HUES64 (cell line): Measurements from ENCODE around the gene WWP2.
"Not testable (repeated sequence)": the region's sequence is repeated elsewhere in the genome, so short reads cannot be mapped to it uniquely, and the experiment has no call there.

Experiments used
- H3K27ac ChIP-seq: 2 replicates; pipeline ENCODE4 v1.7.0; 2013; ENCODE audit warnings: low read depth, low read length, inconsistent platforms
- H3K27me3 ChIP-seq: 2 replicates; pipeline ENCODE4 v1.6.1; 2013; ENCODE audit warnings: mild to moderate bottlenecking, low read length; ENCODE audit not compliant: insufficient read depth
- H3K36me3 ChIP-seq: 2 replicates; pipeline ENCODE4 v1.6.1; 2013; ENCODE audit warnings: mild to moderate bottlenecking, low read length; ENCODE audit not compliant: insufficient read depth
- H3K4me1 ChIP-seq: 2 replicates; pipeline ENCODE4 v1.6.1; 2013; ENCODE audit warnings: mild to moderate bottlenecking, low read length, moderate library complexity; ENCODE audit not compliant: insufficient read depth
- H3K4me3 ChIP-seq: 2 replicates; pipeline ENCODE4 v1.5.1; 2013; ENCODE audit warnings: mild to moderate bottlenecking, low read length, moderate library complexity
- H3K9ac ChIP-seq: 2 replicates; pipeline ENCODE4 v1.6.1; 2013; ENCODE audit warnings: mild to moderate bottlenecking, low read depth, low read length
- H3K9me3 ChIP-seq: 2 replicates; pipeline ENCODE4 v1.6.1; 2013; ENCODE audit warnings: low read depth, low read length; ENCODE audit not compliant: insufficient read depth
- WGBS: fragments of 150-250, 120-280 bp; methylation state at CpG from one replicate; pipeline ENCODE4 v1.1.7; 2013; ENCODE audit warnings: missing lambda C conversion rate; 5-methylcytosine and 5-hydroxymethylcytosine counted together

WWP2 gene

DNA sequence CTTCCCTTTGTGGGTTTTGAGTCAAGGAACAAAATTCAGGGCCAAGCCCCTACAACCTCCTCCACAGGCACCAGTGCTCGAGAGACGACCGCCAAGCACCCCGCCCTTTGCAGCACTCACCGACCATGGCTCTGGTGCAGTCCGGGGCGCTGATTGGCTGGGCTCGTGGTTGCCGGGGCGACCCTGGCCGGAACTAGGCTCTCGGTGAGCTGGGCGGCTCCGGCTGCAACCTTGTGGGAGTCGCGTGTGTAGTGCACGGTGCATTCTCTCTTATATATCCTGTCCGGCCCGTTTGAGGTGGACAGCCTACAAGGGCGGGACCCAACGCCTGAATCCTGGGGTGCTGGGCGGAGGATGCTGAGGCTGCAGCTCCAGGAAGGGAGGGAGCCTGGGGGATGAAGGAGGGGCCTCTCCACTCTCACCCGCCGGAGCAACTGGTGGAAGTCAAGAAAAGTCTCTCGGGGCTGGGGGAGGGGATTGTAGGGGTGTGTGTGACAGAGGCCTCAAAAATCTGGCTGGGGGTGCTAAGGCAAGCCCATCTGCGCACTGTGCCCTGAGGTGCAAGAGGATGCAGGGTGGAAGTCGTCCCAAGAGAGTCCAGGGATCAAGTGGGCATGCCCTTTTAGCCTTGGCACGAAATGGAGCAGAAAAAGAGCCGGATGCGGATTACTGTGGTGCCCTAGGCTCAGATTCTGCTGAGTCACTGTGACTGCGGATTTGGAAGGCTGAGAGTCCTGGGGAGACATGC lies 35.6 kb upstream of the WWP2 start, which contains the start of gene NQO1:
NQO1 (minus strand) TSS at position 248 of the 748 bp plus-strand sequence; CDS start at position 127, 121 bp downstream.
- Histone ChIP-seq H3K27ac (peak within 1 kb of the TSS; percentile 94), H3K9me3 (no peaks in the 10 kb centered on the region), H3K4me1 (peaks cover 22% of the 10 kb centered on the region), H3K4me3 (peak within 1 kb of the TSS; percentile 77), H3K9ac (peak within 1 kb of the TSS; percentile 91), H3K27me3 (no peaks in the 10 kb centered on the region), H3K36me3 (no peaks in the 10 kb centered on the region)
- 2% methylated on average over 31 of the region's 31 CpGs for WGBS

DNA sequence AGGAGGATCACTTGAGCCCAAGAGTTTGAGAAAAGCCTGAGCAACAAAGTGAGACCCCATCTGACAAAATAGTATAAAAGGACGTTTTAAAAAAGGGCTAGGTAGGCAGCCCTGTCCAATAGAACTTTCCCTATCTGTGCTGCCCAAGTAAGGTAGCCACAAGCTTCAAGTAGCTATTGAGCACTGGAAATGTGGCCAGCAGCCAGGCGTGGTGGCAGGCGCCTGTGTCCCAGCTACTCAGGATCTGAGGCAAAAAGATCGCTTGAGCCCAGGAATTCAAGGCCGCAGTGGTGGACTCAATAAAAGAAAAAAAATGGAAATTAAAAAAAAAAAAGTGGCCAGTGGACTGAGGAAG lies 34.2 kb upstream of the WWP2 start:
- H3K27ac ChIP-seq: peak overlapping the region; percentile 94; the same call in 1 of the 2 replicates
- 89% methylated on average over 5 of the region's 5 CpGs for WGBS
- H3K9ac ChIP-seq: no peak overlapping the region
- no peaks in the 10 kb centered on the region for H3K36me3 ChIP-seq
- no peaks in the 10 kb centered on the region for H3K9me3 ChIP-seq
- H3K4me3 ChIP-seq: no peak overlapping the region
- no peaks in the 10 kb centered on the region for H3K27me3 ChIP-seq
- H3K4me1 ChIP-seq: peaks cover 22% of the 10 kb centered on the region

DNA sequence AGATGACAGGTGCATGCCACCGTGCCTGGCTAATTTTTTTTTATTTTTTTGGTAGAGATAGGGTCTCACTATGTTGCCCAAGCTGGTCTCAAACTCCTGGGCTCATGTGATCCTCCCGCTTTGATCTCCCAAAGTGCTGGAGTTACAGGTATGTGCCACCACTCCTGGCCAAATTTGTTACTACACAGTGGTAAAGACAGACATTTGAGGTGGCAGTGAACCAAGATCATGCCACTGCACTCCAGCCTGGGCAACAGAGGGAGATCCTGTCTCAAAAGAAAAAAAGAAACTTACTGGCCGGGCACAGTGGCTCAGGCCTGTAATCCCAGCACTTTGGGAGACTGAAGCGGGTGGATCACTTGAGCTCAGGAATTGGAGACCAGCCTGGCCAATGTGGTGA lies 33.1 kb upstream of the WWP2 start:
- H3K9me3 ChIP-seq, H3K36me3 ChIP-seq, H3K27ac ChIP-seq, H3K9ac ChIP-seq, H3K27me3 ChIP-seq, H3K4me3 ChIP-seq: not testable (repeated sequence)
- WGBS: 94% methylated on average over 4 of the region's 4 CpGs
- H3K4me1 ChIP-seq: peaks cover 22% of the 10 kb centered on the region

DNA sequence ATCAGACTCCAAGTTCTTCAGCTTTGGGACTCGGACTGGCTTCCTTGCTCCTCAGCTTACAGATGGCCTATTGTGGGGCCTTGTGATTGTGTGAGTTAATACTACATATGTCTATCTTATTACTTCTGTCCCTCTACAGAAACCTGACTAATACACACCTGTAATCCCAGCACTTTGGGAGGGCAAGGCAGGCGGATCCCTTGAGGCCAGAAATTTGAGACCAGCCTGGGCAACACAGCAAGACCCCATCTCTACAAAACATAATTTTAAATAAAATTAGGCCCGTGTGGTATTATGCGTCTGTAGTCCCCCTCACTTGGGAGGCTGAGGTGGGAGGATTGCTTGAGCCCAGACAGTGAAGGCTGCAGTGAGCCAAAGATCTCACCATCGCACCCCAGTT lies 30.9 kb upstream of the WWP2 start:
- not testable (repeated sequence) for H3K9ac ChIP-seq, H3K27ac ChIP-seq, H3K9me3 ChIP-seq, H3K27me3 ChIP-seq, H3K4me3 ChIP-seq, H3K36me3 ChIP-seq
- H3K4me1 ChIP-seq: peaks cover 13% of the 10 kb centered on the region; the same call in 1 of the 2 replicates
- WGBS: 98% methylated on average over 5 of the region's 5 CpGs

DNA sequence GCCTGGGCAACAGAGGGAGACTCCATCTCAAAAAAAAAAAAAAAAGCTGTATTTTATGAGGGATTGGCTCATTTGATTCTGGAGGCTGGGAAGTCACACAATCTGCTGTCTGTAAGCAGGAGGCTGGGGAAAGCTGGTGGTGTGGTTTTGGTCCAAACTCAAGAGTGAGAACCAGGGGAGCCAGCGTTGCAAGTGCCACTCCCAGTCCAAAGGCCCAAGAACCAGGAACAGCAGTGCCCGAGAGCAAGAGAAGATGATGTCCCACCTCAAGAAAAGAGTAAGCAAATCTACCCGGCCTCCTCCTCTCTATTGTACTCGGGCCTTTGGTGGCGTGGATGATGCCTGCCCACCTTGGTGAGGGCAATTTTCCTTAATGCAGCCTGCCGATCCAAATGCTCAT lies 30.0 kb upstream of the WWP2 start:
- Histone ChIP-seq H3K27me3 (no peaks in the 10 kb centered on the region), H3K9me3 (no peaks in the 10 kb centered on the region), H3K9ac (no peak overlapping the region), H3K27ac (no peak overlapping the region), H3K36me3 (no peaks in the 10 kb centered on the region), H3K4me1 (peaks cover 8% of the 10 kb centered on the region; the same call in 1 of the 2 replicates), H3K4me3 (no peak overlapping the region)
- 94% methylated on average over 6 of the region's 6 CpGs for WGBS

DNA sequence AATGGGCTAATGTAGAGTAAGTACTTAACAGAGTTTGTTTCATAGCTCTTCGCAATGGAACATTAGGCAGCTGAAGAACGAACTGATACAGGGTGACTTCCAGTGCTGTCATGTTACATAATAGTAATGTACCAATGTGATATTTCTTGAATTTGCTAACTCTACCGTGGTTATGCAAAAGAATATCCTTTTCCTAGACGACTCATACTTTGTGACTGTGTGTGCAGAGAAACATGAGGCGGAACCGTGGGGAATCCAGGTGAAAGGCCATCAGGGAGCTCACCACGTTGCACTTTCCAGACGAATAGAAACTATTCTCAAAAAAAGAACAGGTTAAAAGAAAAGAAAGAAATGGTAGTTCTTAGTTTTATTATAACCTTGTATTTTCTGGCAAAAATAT lies 20.6 kb upstream of the WWP2 start:
- no peak overlapping the region for H3K4me3 ChIP-seq
- no peaks in the 10 kb centered on the region for H3K4me1 ChIP-seq
- H3K27ac ChIP-seq: no peak overlapping the region
- peaks cover 69% of the 10 kb centered on the region for H3K36me3 ChIP-seq
- WGBS: 97% methylated on average over 8 of the region's 8 CpGs
- H3K9ac ChIP-seq: no peak overlapping the region
- no peaks in the 10 kb centered on the region for H3K9me3 ChIP-seq
- H3K27me3 ChIP-seq: no peaks in the 10 kb centered on the region

DNA sequence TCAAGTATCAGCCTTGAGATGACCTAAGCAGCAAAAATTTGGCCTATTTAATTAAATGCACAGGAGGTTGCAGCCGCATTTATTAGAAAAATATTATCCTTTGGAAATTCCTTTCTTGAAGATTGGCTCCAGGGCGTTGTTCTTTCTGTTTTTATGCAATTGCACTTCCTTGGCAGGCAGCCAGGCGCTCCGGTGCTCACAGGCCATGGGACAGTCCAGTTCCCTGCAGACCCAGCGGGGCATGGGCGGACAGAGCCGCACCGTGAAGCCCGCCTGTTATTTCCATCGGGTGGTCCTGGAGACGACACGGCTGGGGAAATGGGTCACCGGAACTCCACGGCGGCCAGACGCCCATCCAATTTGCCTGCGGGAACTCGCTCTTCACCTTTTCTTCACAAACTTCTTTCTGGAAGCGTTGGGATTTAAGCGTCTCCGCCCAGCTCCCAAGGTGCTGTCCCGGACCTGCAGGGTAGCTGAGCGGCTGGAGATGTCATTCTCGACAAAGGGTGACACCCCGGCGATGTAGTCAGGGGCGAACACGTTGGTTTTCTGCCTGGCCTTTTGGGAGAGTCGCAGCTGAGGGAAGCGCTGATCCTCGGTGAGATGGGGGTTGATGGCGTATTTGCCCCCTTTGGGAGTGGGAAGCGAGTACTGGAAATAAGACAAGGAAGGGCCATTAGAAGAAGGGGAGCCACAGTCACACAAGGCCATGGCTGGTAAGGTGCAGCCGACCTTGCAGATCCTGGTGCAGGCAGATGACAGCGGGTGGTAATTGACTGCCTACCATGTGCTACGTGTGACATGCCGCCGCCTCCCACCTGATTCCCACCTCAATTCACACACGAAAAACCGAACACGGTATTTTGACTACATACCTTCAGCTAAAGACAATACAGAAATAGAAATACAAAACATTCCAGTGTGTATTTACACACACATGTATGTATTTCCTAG lies 19.9 kb upstream of the WWP2 start:
- Histone ChIP-seq H3K4me1 (no peaks in the 10 kb centered on the region), H3K27me3 (no peaks in the 10 kb centered on the region), H3K4me3 (no peak overlapping the region), H3K9me3 (no peaks in the 10 kb centered on the region), H3K36me3 (peaks cover 76% of the 10 kb centered on the region), H3K9ac (no peak overlapping the region), H3K27ac (no peak overlapping the region)
- 96% methylated on average over 41 of the region's 41 CpGs for WGBS

DNA sequence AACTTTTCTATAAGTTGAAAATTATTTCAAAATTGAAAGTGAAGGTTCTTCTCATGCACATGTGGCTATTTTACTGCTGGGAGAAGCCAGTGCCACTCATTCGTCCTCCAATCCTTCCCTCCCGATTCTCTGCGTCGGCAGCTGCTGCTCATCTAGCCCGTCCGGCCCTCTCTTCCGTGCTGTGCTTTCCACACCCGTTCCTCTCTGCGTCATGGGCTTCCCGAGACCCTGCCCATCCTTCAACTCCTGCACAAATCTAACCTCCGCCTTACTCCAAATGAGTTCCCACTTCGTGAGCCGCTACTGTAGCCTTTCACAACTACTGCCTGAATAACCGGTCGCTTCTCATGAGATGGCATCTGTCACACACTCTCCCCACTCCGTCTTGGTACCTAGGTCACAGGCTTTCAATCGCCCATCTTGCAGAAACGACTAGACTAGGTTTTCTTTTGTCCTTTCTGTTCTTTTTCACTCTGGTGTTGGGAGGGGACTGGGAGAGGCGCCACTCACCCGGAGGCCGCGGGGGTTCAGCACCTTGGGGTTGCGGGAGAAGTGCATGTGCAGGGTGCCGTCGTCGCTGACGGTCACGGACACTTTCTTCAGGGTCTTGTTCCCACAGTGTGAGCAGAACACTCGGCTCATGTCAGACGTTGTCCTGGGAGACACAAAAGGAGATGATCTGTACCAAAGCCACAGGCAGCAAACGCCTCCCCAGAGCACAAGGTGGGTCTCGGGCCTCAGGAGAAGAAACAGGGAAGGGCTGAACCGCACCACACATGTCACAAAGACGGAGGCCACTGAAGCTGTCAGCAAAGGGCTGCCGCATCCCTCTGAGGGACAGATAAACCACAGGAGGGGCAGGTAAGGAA lies 17.5 kb upstream of the WWP2 start:
- Histone ChIP-seq H3K4me3 (no peak overlapping the region), H3K4me1 (no peaks in the 10 kb centered on the region), H3K9ac (no peak overlapping the region), H3K27me3 (no peaks in the 10 kb centered on the region), H3K9me3 (no peaks in the 10 kb centered on the region), H3K27ac (no peak overlapping the region), H3K36me3 (peaks cover 96% of the 10 kb centered on the region)
- WGBS: 94% methylated on average over 35 of the region's 35 CpGs

DNA sequence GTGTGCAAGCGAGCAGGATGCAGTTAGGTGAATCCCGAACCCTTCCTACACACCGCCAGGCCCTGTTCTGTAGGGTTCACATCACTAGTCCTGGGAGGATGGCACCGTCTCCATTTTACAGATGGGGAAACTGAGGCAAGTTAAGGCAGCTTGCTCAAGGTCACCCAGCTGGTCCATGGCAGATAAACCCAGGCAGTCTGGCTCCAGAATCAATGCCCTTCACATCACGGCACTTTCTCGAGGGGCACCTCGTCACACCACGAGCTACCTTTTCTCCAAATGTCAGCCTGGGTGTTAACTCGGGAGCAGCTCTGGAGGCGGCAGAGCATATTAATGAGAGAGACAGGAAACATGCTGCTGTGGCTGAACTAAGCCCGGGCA lies 16.9 kb upstream of the WWP2 start:
- Histone ChIP-seq H3K36me3 (peaks cover 95% of the 10 kb centered on the region), H3K27me3 (no peaks in the 10 kb centered on the region), H3K27ac (no peak overlapping the region), H3K9me3 (no peaks in the 10 kb centered on the region), H3K9ac (no peak overlapping the region), H3K4me3 (no peak overlapping the region), H3K4me1 (no peaks in the 10 kb centered on the region)
- 97% methylated on average over 11 of the region's 11 CpGs for WGBS

DNA sequence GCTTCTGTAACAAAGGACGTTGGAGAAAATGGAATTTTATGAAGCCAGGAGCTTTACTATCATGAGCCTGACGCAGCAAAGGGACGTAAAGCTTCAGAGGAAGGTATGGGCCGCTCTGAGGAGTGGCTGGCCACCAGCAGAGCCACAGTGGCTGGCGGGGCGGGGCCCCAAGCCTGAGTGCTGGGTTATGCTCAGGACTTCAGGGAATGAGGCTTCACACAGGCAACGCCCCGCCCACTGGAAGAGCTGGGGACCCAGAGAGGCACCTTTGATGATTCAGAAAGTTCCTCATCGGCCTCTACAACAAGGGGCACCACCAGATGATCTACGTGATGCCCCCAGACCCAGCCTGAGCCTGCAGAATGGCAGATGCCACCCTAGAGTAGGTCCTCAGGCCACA lies 16.2 kb upstream of the WWP2 start:
- Histone ChIP-seq H3K9ac (no peak overlapping the region), H3K27ac (no peak overlapping the region), H3K4me3 (no peak overlapping the region), H3K36me3 (peaks cover 98% of the 10 kb centered on the region), H3K9me3 (no peaks in the 10 kb centered on the region), H3K27me3 (no peaks in the 10 kb centered on the region), H3K4me1 (no peaks in the 10 kb centered on the region)
- WGBS: 92% methylated on average over 10 of the region's 10 CpGs
